Activated CD8-positive, alpha-beta memory T cell treated with anti-CD3 and anti-CD28 coated beads for 24 hours (primary cell): ENCODE measurements around the gene DDI2.

Experiments
- DNase-seq: peaks from one replicate; pipeline ENCODE4 v3.0.0-alpha.2; 2020

Gene DDI2

GRCh38 chr1:15605398-15606383, 11.6 kb upstream of the DDI2 start:
- DNase-seq, result no peak

- DNase-seq, result no peak
Observed at GRCh38 chr1:15609631-15610030, 7.6 kb upstream of the DDI2 start.

GRCh38 chr1:15610167-15610566, 7.1 kb upstream of the DDI2 start:
- DNase-seq, result no peak

GRCh38 chr1:15616373-15617172, 685 bp upstream of the DDI2 start:
- DNase-seq, result peak; percentile 59

GRCh38 chr1:15618077-15618654, 908 bp downstream of the DDI2 start:
- no peak for DNase-seq

- no peak for DNase-seq
Observed at GRCh38 chr1:15618655-15619525, 1.6 kb downstream of the DDI2 start.

- no peak for DNase-seq
Observed at GRCh38 chr1:15620155-15620545, 2.9 kb downstream of the DDI2 start.

- DNase-seq, result no peak
Observed at GRCh38 chr1:15620902-15621682, 3.8 kb downstream of the DDI2 start.

- no peak for DNase-seq
Observed at GRCh38 chr1:15621975-15622374, 4.7 kb downstream of the DDI2 start.

- DNase-seq, result no peak
Observed at GRCh38 chr1:15622712-15623373, 5.6 kb downstream of the DDI2 start.

- DNase-seq, result no peak
Observed at GRCh38 chr1:15623435-15623834, 6.2 kb downstream of the DDI2 start.

- no peak for DNase-seq
Observed at GRCh38 chr1:15624133-15624714, 7.0 kb downstream of the DDI2 start.

GRCh38 chr1:15625056-15625917, 8.0 kb downstream of the DDI2 start:
- no peak for DNase-seq

GRCh38 chr1:15626269-15626950, 9.2 kb downstream of the DDI2 start:
- no peak for DNase-seq

GRCh38 chr1:15627343-15627988, 10.2 kb downstream of the DDI2 start:
- no peak for DNase-seq

- no peak for DNase-seq
Observed at GRCh38 chr1:15628003-15628402, 10.7 kb downstream of the DDI2 start.

- DNase-seq, result no peak
Observed at GRCh38 chr1:15633756-15634420, 16.6 kb downstream of the DDI2 start.

- no peak for DNase-seq
Observed at GRCh38 chr1:15636436-15636835, 19.2 kb downstream of the DDI2 start.
